GM18511 (cell line): ENCODE results near the gene MGMT.

Experiments
- ATAC-seq: cut with Tn5 transposase; IDR thresholded peaks from one replicate; pipeline ENCODE4 v1.9.1; 2021; ENCODE audit warnings: mild to moderate bottlenecking, moderate library complexity; ENCODE audit not compliant: unreplicated experiment

Gene MGMT

GRCh38 chr10:129725482-129725881 lies 258.4 kb downstream of the MGMT start:
- ATAC-seq: no peak

GRCh38 chr10:129725890-129726631 lies 259.0 kb downstream of the MGMT start:
- no peak for ATAC-seq

- no peak for ATAC-seq
Measured at GRCh38 chr10:129727071-129727470, 260.0 kb downstream of the MGMT start.

- no peak for ATAC-seq
Measured at GRCh38 chr10:129727495-129727894, 260.5 kb downstream of the MGMT start.

GRCh38 chr10:129728246-129728820 lies 261.3 kb downstream of the MGMT start:
- ATAC-seq: no peak

- no peak for ATAC-seq
Measured at GRCh38 chr10:129728905-129729795, 262.1 kb downstream of the MGMT start.

- ATAC-seq: no peak
Measured at GRCh38 chr10:129730272-129730992, 263.4 kb downstream of the MGMT start.

GRCh38 chr10:129730993-129731325 lies 263.9 kb downstream of the MGMT start:
- no peak for ATAC-seq

- ATAC-seq: no peak
Measured at GRCh38 chr10:129740532-129741279, 273.7 kb downstream of the MGMT start.

GRCh38 chr10:129741280-129741977 lies 274.4 kb downstream of the MGMT start:
- no peak for ATAC-seq

- no peak for ATAC-seq
Measured at GRCh38 chr10:129741978-129742741, 275.1 kb downstream of the MGMT start.

GRCh38 chr10:129742742-129743550 lies 275.9 kb downstream of the MGMT start:
- ATAC-seq: no peak

- no peak for ATAC-seq
Measured at GRCh38 chr10:129743738-129744133, 276.7 kb downstream of the MGMT start.

GRCh38 chr10:129744134-129745111 lies 277.4 kb downstream of the MGMT start:
- ATAC-seq: no peak

- ATAC-seq: no peak
Measured at GRCh38 chr10:129745186-129745750, 278.2 kb downstream of the MGMT start.

GRCh38 chr10:129754211-129755050 lies 287.4 kb downstream of the MGMT start:
- no peak for ATAC-seq
